Rectal smooth muscle tissue (tissue), 1 donor: ENCODE results near the gene GNAT1.

Source experiments
- H3K27ac ChIP-seq: one replicate; pipeline ENCODE4 v1.7.0; 2013; ENCODE audit warnings: low read depth, low read length, inconsistent platforms
- H3K27me3 ChIP-seq: one replicate; pipeline ENCODE4 v1.7.0; 2013; ENCODE audit warnings: low read length; ENCODE audit not compliant: control insufficient read depth, insufficient read depth
- H3K36me3 ChIP-seq: one replicate; pipeline ENCODE4 v1.7.0; 2013; ENCODE audit warnings: low read length; ENCODE audit not compliant: control insufficient read depth, insufficient read depth
- H3K4me1 ChIP-seq: one replicate; pipeline ENCODE4 v1.7.0; 2013; ENCODE audit warnings: low read length; ENCODE audit not compliant: control insufficient read depth, insufficient read depth
- H3K4me3 ChIP-seq: one replicate; pipeline ENCODE4 v1.7.0; 2013; ENCODE audit warnings: low read length
- H3K9ac ChIP-seq: one replicate; pipeline ENCODE4 v1.7.0; 2013; ENCODE audit warnings: low read length

The GNAT1 gene

GRCh38 chr3:50189274-50189673 lies 2.1 kb upstream of the GNAT1 start:
- H3K4me3 ChIP-seq, result no peak overlapping the region
- H3K4me1 ChIP-seq, result no peaks in the 10 kb centered on the region
- peaks cover 13% of the 10 kb centered on the region for H3K27me3 ChIP-seq
- H3K27ac ChIP-seq, result no peak overlapping the region
- no peak overlapping the region for H3K9ac ChIP-seq
- no peaks in the 10 kb centered on the region for H3K36me3 ChIP-seq

- Histone ChIP-seq H3K27ac (no peak overlapping the region), H3K9ac (no peak overlapping the region), H3K4me1 (no peaks in the 10 kb centered on the region), H3K36me3 (no peaks in the 10 kb centered on the region), H3K27me3 (peaks cover 14% of the 10 kb centered on the region), H3K4me3 (no peak overlapping the region)
Measured at GRCh38 chr3:50189989-50190388, 1.4 kb upstream of the GNAT1 start.

- Histone ChIP-seq H3K27ac (no peak overlapping the region), H3K36me3 (no peaks in the 10 kb centered on the region), H3K4me3 (no peak overlapping the region), H3K4me1 (no peaks in the 10 kb centered on the region), H3K27me3 (peaks cover 16% of the 10 kb centered on the region), H3K9ac (no peak overlapping the region)
Measured at GRCh38 chr3:50192124-50192523, 714 bp downstream of the GNAT1 start.

GRCh38 chr3:50192689-50193141 lies 1.3 kb downstream of the GNAT1 start:
- H3K27me3 ChIP-seq, result peaks cover 16% of the 10 kb centered on the region

GRCh38 chr3:50193286-50193685 lies 1.9 kb downstream of the GNAT1 start:
- Histone ChIP-seq H3K4me1 (no peaks in the 10 kb centered on the region), H3K27ac (no peak overlapping the region), H3K27me3 (peaks cover 16% of the 10 kb centered on the region), H3K9ac (no peak overlapping the region), H3K4me3 (no peak overlapping the region), H3K36me3 (no peaks in the 10 kb centered on the region)

More at GRCh38 chr3:50192689-50193141, 1.3 kb downstream of the GNAT1 start:
- no peak overlapping the region for H3K27ac ChIP-seq
- H3K4me1 ChIP-seq, result no peaks in the 10 kb centered on the region
- no peak overlapping the region for H3K4me3 ChIP-seq
- H3K9ac ChIP-seq, result no peak overlapping the region
- no peaks in the 10 kb centered on the region for H3K36me3 ChIP-seq

GRCh38 chr3:50193746-50194127 lies 2.3 kb downstream of the GNAT1 start:
- no peak overlapping the region for H3K4me3 ChIP-seq
- no peaks in the 10 kb centered on the region for H3K36me3 ChIP-seq
- no peak overlapping the region for H3K27ac ChIP-seq
- H3K4me1 ChIP-seq, result no peaks in the 10 kb centered on the region
- H3K9ac ChIP-seq, result no peak overlapping the region
- peaks cover 16% of the 10 kb centered on the region for H3K27me3 ChIP-seq

GRCh38 chr3:50194128-50194902 lies 2.9 kb downstream of the GNAT1 start:
- Histone ChIP-seq H3K27ac (no peak overlapping the region), H3K9ac (no peak overlapping the region)

GRCh38 chr3:50194903-50195500 lies 3.6 kb downstream of the GNAT1 start:
- Histone ChIP-seq H3K36me3 (no peaks in the 10 kb centered on the region), H3K27ac (no peak overlapping the region), H3K4me3 (peak overlapping the region; percentile 47), H3K9ac (no peak overlapping the region), H3K4me1 (no peaks in the 10 kb centered on the region), H3K27me3 (peaks cover 16% of the 10 kb centered on the region)

More at GRCh38 chr3:50194128-50194902, 2.9 kb downstream of the GNAT1 start:
- Histone ChIP-seq H3K4me3 (peak overlapping the region; percentile 47), H3K36me3 (no peaks in the 10 kb centered on the region), H3K4me1 (no peaks in the 10 kb centered on the region), H3K27me3 (peaks cover 16% of the 10 kb centered on the region)

- no peak overlapping the region for H3K27ac ChIP-seq
Measured at GRCh38 chr3:50195501-50196252, 4.3 kb downstream of the GNAT1 start.

GRCh38 chr3:50196253-50196801 lies 4.9 kb downstream of the GNAT1 start:
- H3K9ac ChIP-seq, result no peak overlapping the region
- H3K27ac ChIP-seq, result no peak overlapping the region
- no peak overlapping the region for H3K4me3 ChIP-seq
- H3K36me3 ChIP-seq, result no peaks in the 10 kb centered on the region
- no peaks in the 10 kb centered on the region for H3K4me1 ChIP-seq
- H3K27me3 ChIP-seq, result peaks cover 20% of the 10 kb centered on the region

More at GRCh38 chr3:50195501-50196252, 4.3 kb downstream of the GNAT1 start:
- Histone ChIP-seq H3K27me3 (peaks cover 16% of the 10 kb centered on the region), H3K4me3 (no peak overlapping the region), H3K9ac (no peak overlapping the region), H3K36me3 (no peaks in the 10 kb centered on the region), H3K4me1 (no peaks in the 10 kb centered on the region)

GRCh38 chr3:50201573-50202315 lies 10.3 kb downstream of the GNAT1 start:
- Histone ChIP-seq H3K4me1 (peaks cover 4% of the 10 kb centered on the region), H3K27ac (no peak overlapping the region), H3K36me3 (no peaks in the 10 kb centered on the region), H3K27me3 (peaks cover 37% of the 10 kb centered on the region), H3K9ac (no peak overlapping the region), H3K4me3 (no peak overlapping the region)
